Lung (tissue), 13 donors: Measurements from ENCODE around the gene POC1B. TPM values are rescaled to one million over a fixed set of nuclear protein-coding genes. Genes with fewer than 3 reads are reported as not detected.

ENCODE experiments used
- ATAC-seq: fragments of 200-7000 bp; cut with Tn5 transposase; one replicate; pipeline ENCODE4 v1.9.1; 2020; ENCODE audit warnings: moderate number of reproducible peaks; ENCODE audit not compliant: insufficient read depth, low FRiP score
- DNase-seq, 3 donors: peaks; one replicate each; pipeline ENCODE4 v3.0.0-alpha.2; 2013 to 2017
- H3K27ac ChIP-seq, 2 donors: one replicate each; pipeline ENCODE4 v1.5.1; 2013; ENCODE audit warnings: mild to moderate bottlenecking in 2 of 2, moderate library complexity in 2 of 2, control low read depth in 1 of 2, inconsistent platforms in 1 of 2, low read depth in 1 of 2, low read length in 1 of 2
- H3K27me3 ChIP-seq, 3 donors: one replicate each; pipeline ENCODE4 v1.5.1; 2013; ENCODE audit warnings: low read length in 2 of 3; ENCODE audit not compliant: control insufficient read depth in 3 of 3, insufficient read depth in 3 of 3
- H3K36me3 ChIP-seq, 4 donors: one replicate each; pipeline ENCODE4 v1.5.1; 2013; ENCODE audit warnings: low read length in 4 of 4, mild to moderate bottlenecking in 1 of 4, moderate library complexity in 1 of 4; ENCODE audit not compliant: control insufficient read depth in 4 of 4, insufficient read depth in 4 of 4
- H3K4me1 ChIP-seq, 5 donors: one replicate each; pipeline ENCODE4 v1.5.1; 2013; ENCODE audit warnings: low read length in 5 of 5, mild to moderate bottlenecking in 2 of 5, moderate library complexity in 1 of 5; ENCODE audit not compliant: control insufficient read depth in 5 of 5, insufficient read depth in 5 of 5
- H3K4me3 ChIP-seq: one replicate; pipeline ENCODE4 v1.5.1; 2013; ENCODE audit warnings: mild to moderate bottlenecking, control low read depth, moderate library complexity
- H3K9ac ChIP-seq, 2 donors: one replicate each; pipeline ENCODE4 v1.5.1; 2013; ENCODE audit warnings: low read length in 2 of 2, control low read depth in 1 of 2; ENCODE audit not compliant: insufficient read depth in 1 of 2
- H3K9me3 ChIP-seq, 4 donors: one replicate each; pipeline ENCODE4 v1.5.1; 2013; ENCODE audit warnings: low read length in 3 of 4, mild to moderate bottlenecking in 1 of 4, moderate library complexity in 1 of 4; ENCODE audit not compliant: control insufficient read depth in 4 of 4, insufficient read depth in 3 of 4
- CTCF ChIP-seq: IDR thresholded peaks from 2 replicates; pipeline ENCODE4 v1.5.1; 2012; ENCODE audit warnings: mild to moderate bottlenecking; ENCODE audit errors: control extremely low read depth, extremely low read depth
- WGBS, 2 donors: extraction: QIAGEN DNeasy Blood & Tissue Kit; methylation state at CpG; one replicate each; pipeline ENCODE4 v1.1.7; 2013; 5-methylcytosine and 5-hydroxymethylcytosine counted together
- polyA plus RNA-seq, 2 donors: library from polyadenylated mRNA; stranded (reverse); fragments of 200-250 nt; gene quantifications; one replicate each; pipeline ENCODE4 v1.2.1, GENCODE V29; 2013
- small RNA-seq: library from RNA; depleted of rRNA; stranded (forward); fragments of <200 nt; gene quantifications from one replicate; pipeline ENCODE3, GENCODE V24; 2014; ENCODE audit warnings: low replicate concordance
- total RNA-seq, 2 donors: library from RNA; depleted of rRNA in 1 of 2; stranded (reverse); fragments of >200 nt in 1 of 2; gene quantifications; one replicate each; pipeline ENCODE4 v1.2.1, GENCODE V29; 2014 to 2021
- donor health status: control.
- donor health status: control.
- donor health status: Bipolar disorder and iron deficiency.
- donor health status: healthy.
- donor health status: DM: yes; HTN: yes; CAD: no.

Gene POC1B
- total and polyA plus RNA-seq, 4 donors = 6.9 to 32.6 (median 10.9) TPM

DNA sequence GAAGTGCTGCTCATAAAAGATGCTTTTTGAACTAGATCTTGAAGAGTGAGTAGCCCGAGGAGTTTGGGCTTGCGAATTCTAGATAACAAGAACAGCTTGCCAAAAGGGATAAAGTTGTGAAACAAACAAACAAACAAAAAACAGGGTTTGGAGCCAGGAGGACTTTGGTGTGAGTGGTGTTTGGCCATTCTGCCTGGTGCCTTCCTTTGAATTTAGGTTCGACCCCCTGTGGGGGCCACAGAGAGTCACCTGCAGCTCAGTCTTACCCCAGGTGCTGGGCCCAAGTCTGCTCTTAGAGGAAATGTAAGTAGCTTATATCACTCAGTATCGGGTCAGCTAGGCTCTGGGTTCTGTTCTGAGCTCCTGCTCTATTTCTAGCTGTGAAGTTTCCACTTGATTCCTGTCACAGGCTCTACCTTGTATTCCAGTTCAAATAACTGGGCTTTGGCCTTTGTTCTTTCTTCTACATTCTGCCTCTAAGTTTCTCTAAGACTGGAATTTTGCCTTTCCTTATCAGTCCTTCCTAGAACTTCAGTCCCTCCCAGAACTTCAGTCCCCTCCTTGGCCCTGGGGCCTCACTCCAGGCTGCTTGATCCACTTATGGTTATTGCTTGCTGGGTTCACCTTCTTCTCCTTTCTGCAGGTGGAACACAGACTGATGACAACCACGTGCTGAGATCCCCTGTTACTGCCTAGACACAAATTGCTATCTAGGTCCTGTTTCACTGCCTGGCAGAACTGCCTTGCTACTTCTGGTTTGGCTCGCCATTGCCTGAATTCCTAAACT is 153.1 kb downstream of the POC1B start:
- WGBS, 2 donors = 68 to 81% methylated on average over 6 of the region's 6 CpGs
- Histone ChIP-seq H3K36me3 (no peaks in the 10 kb centered on the region), H3K4me3 (no peak overlapping the region), H3K27ac (peak overlapping the region in 1 of 2 donors; percentile 64), H3K4me1 (peaks cover 1 to 15% (median 6%) of the 10 kb centered on the region in 5 donors), H3K9me3 (no peaks in the 10 kb centered on the region), H3K9ac (no peak overlapping the region), H3K27me3 (no peaks in the 10 kb centered on the region)
- no peak for ATAC-seq
- DNase-seq = peak in 1 of 3 donors; percentile 32
- TF ChIP-seq CTCF = no peak

DNA sequence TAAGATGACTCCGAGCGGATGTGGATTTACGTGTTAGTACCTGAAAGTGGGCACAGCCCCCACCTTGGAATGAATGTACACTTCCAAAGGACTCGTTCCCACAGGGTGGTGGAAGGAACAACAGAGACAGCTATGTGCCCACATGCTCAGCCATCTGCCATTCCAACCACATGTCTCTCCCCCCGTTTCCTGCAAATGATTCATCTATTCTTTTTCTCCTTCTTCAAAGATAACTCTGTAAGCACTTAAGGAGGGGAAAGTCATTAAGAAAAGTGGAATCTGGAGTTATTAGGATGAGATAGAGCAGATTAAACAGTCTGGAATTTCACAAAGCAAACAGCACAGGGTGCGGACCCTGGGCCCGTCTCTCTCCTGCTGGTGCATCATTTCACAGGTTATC is 155.0 kb downstream of the POC1B start:
- no peak overlapping the region for H3K27ac ChIP-seq
- no peaks in the 10 kb centered on the region for H3K27me3 ChIP-seq
- H3K9ac ChIP-seq = no peak overlapping the region
- no peaks in the 10 kb centered on the region for H3K9me3 ChIP-seq
- no peak overlapping the region for H3K4me3 ChIP-seq
- TF ChIP-seq CTCF = no peak
- H3K4me1 ChIP-seq = peaks cover 1 to 15% (median 6%) of the 10 kb centered on the region in 5 donors
- 69 to 76% methylated on average over 7 of the region's 7 CpGs for WGBS, 2 donors
- H3K36me3 ChIP-seq = peaks cover 0 to 3% (median 0%) of the 10 kb centered on the region in 4 donors
- ATAC-seq = no peak
- DNase-seq = no peak

- no peak for ATAC-seq
- Histone ChIP-seq H3K27me3 (no peaks in the 10 kb centered on the region), H3K4me3 (no peak overlapping the region), H3K9me3 (no peaks in the 10 kb centered on the region), H3K27ac (no peak overlapping the region), H3K9ac (no peak overlapping the region), H3K4me1 (peaks cover 1 to 15% (median 6%) of the 10 kb centered on the region in 5 donors), H3K36me3 (peaks cover 0 to 4% (median 0%) of the 10 kb centered on the region in 4 donors)
- DNase-seq = no peak
- TF ChIP-seq CTCF = no peak
- WGBS, 2 donors = 29 to 67% methylated on average over 3 of the region's 3 CpGs
These were observed 155.4 kb downstream of the POC1B start for GRCh38 chr12:89370421-89370831.

Small RNA genes lying within 50 kb of the gene (small RNA-seq; reads per million reads assigned to genes)
- gene AC025034.2 = not detected
- not detected for gene POC1B-GALNT4

Other genes with a start within 250 kb of the POC1B start
- 100 to 1,000 TPM; 168 to 187 TPM for gene DUSP6, start 173.5 kb downstream of the POC1B start, total RNA-seq
- gene DUSP6, start 173.5 kb downstream of the POC1B start, polyA plus RNA-seq = 100 to 1,000 TPM in 1 of 2 donors, 10 to 100 TPM in 1; 37.8 to 141 TPM
- 10 to 100 TPM in 1 of 2 donors, 1 to 10 TPM in 1; 9.6 to 16.0 TPM for gene GALNT4, start 1.3 kb downstream of the POC1B start, total RNA-seq
- gene GALNT4, start 1.3 kb downstream of the POC1B start, polyA plus RNA-seq = 1 to 10 TPM; 3.0 to 4.3 TPM
- gene ATP2B1, start 182.8 kb upstream of the POC1B start, total RNA-seq = 100 to 1,000 TPM in 1 of 2 donors, 10 to 100 TPM in 1; 34.1 to 120 TPM
- gene ATP2B1, start 182.8 kb upstream of the POC1B start, polyA plus RNA-seq = 10 to 100 TPM in 1 of 2 donors, 1 to 10 TPM in 1; 8.5 to 14.9 TPM